Measurements from ENCODE around the gene SH2B3. TPM values are rescaled to one million over a fixed set of nuclear protein-coding genes. Genes with fewer than 3 reads are reported as not detected.

The SH2B3 gene
- total RNA-seq, 1 experiment from 2014 or later, result 40.3 TPM

DNA sequence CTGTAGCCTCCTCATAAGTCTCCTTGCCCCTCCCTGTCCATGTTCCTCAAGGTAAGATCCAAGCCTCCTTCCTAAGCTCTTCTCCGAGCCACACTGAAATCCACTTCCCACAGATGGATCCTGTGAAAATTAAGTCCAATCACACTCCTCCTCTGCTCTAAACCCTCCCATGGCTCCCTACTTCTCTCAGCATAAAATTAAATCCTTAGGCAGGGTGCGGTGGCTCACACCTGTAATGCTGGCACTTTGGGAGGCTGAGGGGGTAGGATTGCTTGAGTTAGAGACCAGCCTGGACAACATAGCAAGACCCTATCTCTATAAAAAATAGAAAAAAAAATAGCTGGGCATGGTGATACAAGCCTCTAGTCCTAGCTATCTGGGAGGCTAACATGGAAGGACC is 39.1 kb upstream of the SH2B3 start:
- TF ChIP-seq, protein P1, sequence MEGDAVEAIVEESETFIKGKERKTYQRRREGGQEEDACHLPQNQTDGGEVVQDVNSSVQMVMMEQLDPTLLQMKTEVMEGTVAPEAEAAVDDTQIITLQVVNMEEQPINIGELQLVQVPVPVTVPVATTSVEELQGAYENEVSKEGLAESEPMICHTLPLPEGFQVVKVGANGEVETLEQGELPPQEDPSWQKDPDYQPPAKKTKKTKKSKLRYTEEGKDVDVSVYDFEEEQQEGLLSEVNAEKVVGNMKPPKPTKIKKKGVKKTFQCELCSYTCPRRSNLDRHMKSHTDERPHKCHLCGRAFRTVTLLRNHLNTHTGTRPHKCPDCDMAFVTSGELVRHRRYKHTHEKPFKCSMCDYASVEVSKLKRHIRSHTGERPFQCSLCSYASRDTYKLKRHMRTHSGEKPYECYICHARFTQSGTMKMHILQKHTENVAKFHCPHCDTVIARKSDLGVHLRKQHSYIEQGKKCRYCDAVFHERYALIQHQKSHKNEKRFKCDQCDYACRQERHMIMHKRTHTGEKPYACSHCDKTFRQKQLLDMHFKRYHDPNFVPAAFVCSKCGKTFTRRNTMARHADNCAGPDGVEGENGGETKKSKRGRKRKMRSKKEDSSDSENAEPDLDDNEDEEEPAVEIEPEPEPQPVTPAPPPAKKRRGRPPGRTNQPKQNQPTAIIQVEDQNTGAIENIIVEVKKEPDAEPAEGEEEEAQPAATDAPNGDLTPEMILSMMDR (conservative IDR thresholded peaks at IDR 0.05), result no peak
- no peak overlapping the region for H3K18ac ChIP-seq (ENCODE audit: insufficient read length, low read depth, low read length)
- H3K27me3 Mint-ChIP-seq (ENCODE audit: low read depth), result peaks cover 15% of the 10 kb centered on the region
- H3K4me1 ChIP-seq (ENCODE audit: insufficient read depth, low read length), result no peaks in the 10 kb centered on the region
- no peaks in the 10 kb centered on the region for H3K79me1 ChIP-seq (ENCODE audit: insufficient read depth, low read depth, low read length, poor library complexity, severe bottlenecking)
- no peaks in the 10 kb centered on the region for H3K79me2 ChIP-seq (ENCODE audit: insufficient read depth, low read length)
- H2BK12ac ChIP-seq (ENCODE audit: insufficient read length, low read depth, low read length), result no peak overlapping the region
- H3K56ac ChIP-seq (ENCODE audit: insufficient read length, low read depth, low read length), result no peak overlapping the region
- no peak overlapping the region for H3K27ac Mint-ChIP-seq
- H4K5ac ChIP-seq (ENCODE audit: insufficient read length, low read depth, low read length), result no peak overlapping the region
- peaks cover 0 to 13% (median 3%) of the 10 kb centered on the region in 3 experiments; a peak in 5 of 7 replicates for H3K36me3 Mint-ChIP-seq (ENCODE audit: insufficient read depth in 1 of 3, low read depth in 3 of 3)
- DNase-seq, result no peak
- no peak overlapping the region for H2BK5ac ChIP-seq (ENCODE audit: insufficient read length, low read length)
- no peak overlapping the region for H3K4me2 ChIP-seq (ENCODE audit: insufficient read depth, insufficient read length, low read length)
- H3K9me3 Mint-ChIP-seq, result no peaks in the 10 kb centered on the region; a peak in 1 of 5 replicates
- no peak overlapping the region for H3K9ac ChIP-seq (ENCODE audit: extremely low read depth, insufficient read length, low read length)
- H2AFZ ChIP-seq (ENCODE audit: low read length), result no peak overlapping the region
- H3K9me3 ChIP-seq (ENCODE audit: control insufficient read depth, low read depth, low read length), result no peaks in the 10 kb centered on the region
- no peak overlapping the region for H3K4ac ChIP-seq (ENCODE audit: low read depth, low read length)
- H2BK120ac ChIP-seq (ENCODE audit: low read depth, low read length, poor library complexity, severe bottlenecking), result no peak overlapping the region
- H2AK5ac ChIP-seq (ENCODE audit: insufficient read length, low read length), result no peak overlapping the region
- no peak overlapping the region for H4K8ac ChIP-seq (replicated peaks; ENCODE audit: insufficient read length, low read depth, low read length)
- WGBS (ENCODE audit: extremely low coverage, insufficient read length, low lambda C conversion rate), result no CpG with 5 or more reads among the region's 2 CpGs
- no peaks in the 10 kb centered on the region for H3K27me3 ChIP-seq (ENCODE audit: insufficient read depth, low read length)
- H2BK15ac ChIP-seq (ENCODE audit: low read depth, low read length), result no peak overlapping the region
- no peak overlapping the region for H3T11ph ChIP-seq (ENCODE audit: low read length)
- H3K4me1 Mint-ChIP-seq, result peaks cover 10 to 14% of the 10 kb centered on the region in 2 experiments
- no peaks in the 10 kb centered on the region for H4K20me1 ChIP-seq (ENCODE audit: control insufficient read depth, insufficient read depth, insufficient read length)
- no peak overlapping the region for H4K91ac ChIP-seq (ENCODE audit: insufficient read length, low read depth, low read length)
- H3K14ac ChIP-seq (ENCODE audit: insufficient read depth, low read length), result no peak overlapping the region
- H2BK20ac ChIP-seq (ENCODE audit: low read depth, low read length, poor library complexity, severe bottlenecking), result no peak overlapping the region
- H3K4me3 Mint-ChIP-seq, result no peak overlapping the region
- H3K27ac ChIP-seq (ENCODE audit: insufficient read length, low read depth, low read length), result no peak overlapping the region
- no peak overlapping the region for H3K23ac ChIP-seq (ENCODE audit: insufficient read length, low read depth, low read length)
- H3K23me2 ChIP-seq (ENCODE audit: insufficient read length, low read depth, low read length, poor library complexity, severe bottlenecking), result peaks cover 13% of the 10 kb centered on the region

All from H9 (cell line).